Activated CD8-positive, alpha-beta T cell treated with anti-CD3 and anti-CD28 coated beads, Interleukin-2, amount 10 ng/mL, durations not matched to agents 7 days and 5 days (primary cell): Measurements from ENCODE around the gene NTSR1. TPM values are rescaled to one million over a fixed set of nuclear protein-coding genes. Genes with fewer than 3 reads are reported as not detected.
"Not testable (repeated sequence)": the region's sequence is repeated elsewhere in the genome, so short reads cannot be mapped to it uniquely, and the experiment has no call there.

Experiments used
- ATAC-seq: fragments of 150-1000 bp; cut with Tn5 transposase; one replicate; pipeline ENCODE4 v1.10.0; 2021; ENCODE audit warnings: moderate library complexity
- CTCF ChIA-PET: fragments of 350-600 bp; sonication (Branson Sonifier 250); formaldehyde crosslinking; loops from one replicate; lab custom pipeline; 2021; ENCODE audit warnings: antibody characterized with exemption; lab: Charles Lee
- POLR2A ChIA-PET: fragments of 350-600 bp; sonication (Branson Sonifier 250); formaldehyde crosslinking; loops from one replicate; lab custom pipeline; 2021; ENCODE audit warnings: antibody characterized with exemption; lab: Charles Lee
- DNase-seq: peaks from one replicate; pipeline ENCODE4 v3.0.0-alpha.2; 2020
- H3K27ac Mint-ChIP-seq: one replicate; pipeline ENCODE4 v1.8.0; 2021; ENCODE audit warnings: mild to moderate bottlenecking, mixed read lengths
- H3K27me3 Mint-ChIP-seq: one replicate; pipeline ENCODE4 v1.8.0; 2021; ENCODE audit warnings: low read depth, mixed read lengths
- H3K36me3 Mint-ChIP-seq: one replicate; pipeline ENCODE4 v1.8.0; 2021; ENCODE audit warnings: low read depth, mixed read lengths
- H3K4me1 Mint-ChIP-seq: one replicate; pipeline ENCODE4 v1.8.0; 2021; ENCODE audit warnings: low read depth, mixed read lengths
- H3K4me3 Mint-ChIP-seq: one replicate; pipeline ENCODE4 v1.8.0; 2021; ENCODE audit warnings: mild to moderate bottlenecking, mixed read lengths
- H3K9me3 Mint-ChIP-seq: one replicate; pipeline ENCODE4 v1.8.0; 2022; ENCODE audit warnings: mixed read lengths; ENCODE audit not compliant: insufficient read depth
- total RNA-seq, 2 experiments: library from RNA; stranded (reverse); gene quantifications; one replicate each; pipeline ENCODE4 v1.2.3, GENCODE V29; 2021

NTSR1 gene
- total RNA-seq, 2 experiments from 2014 or later: 0.13 to 0.21 TPM

- ATAC-seq: no peak
- no peak overlapping the region for H3K4me3 Mint-ChIP-seq
Measured at GRCh38 chr20:62675877-62676260, 32.8 kb upstream of the NTSR1 start.

GRCh38 chr20:62676976-62677375, 31.7 kb upstream of the NTSR1 start:
- H3K36me3 Mint-ChIP-seq: peaks cover 22% of the 10 kb centered on the region
- H3K4me1 Mint-ChIP-seq: peaks cover 27% of the 10 kb centered on the region
- ChIA-PET POLR2A (no interaction called here), CTCF (interaction anchor here (1.4 kb wide), 1 partner anchor 131 kb away, joined by 5 read pairs; no protein-coding TSS in a partner anchor)
- H3K27ac Mint-ChIP-seq: peak overlapping the region; percentile 50
- H3K9me3 Mint-ChIP-seq: peaks cover 7% of the 10 kb centered on the region
- ATAC-seq (no peak), DNase-seq (no peak)
- no peak overlapping the region for H3K4me3 Mint-ChIP-seq
- no peaks in the 10 kb centered on the region for H3K27me3 Mint-ChIP-seq

More at GRCh38 chr20:62675877-62676260, 32.8 kb upstream of the NTSR1 start:
- DNase-seq: no peak
- Mint-ChIP-seq H3K27me3 (no peaks in the 10 kb centered on the region), H3K4me1 (peaks cover 27% of the 10 kb centered on the region), H3K9me3 (peaks cover 7% of the 10 kb centered on the region), H3K27ac (no peak overlapping the region), H3K36me3 (peaks cover 31% of the 10 kb centered on the region)
- ChIA-PET CTCF (no interaction called here), POLR2A (no interaction called here)

- no peak for ATAC-seq
- H3K4me3 Mint-ChIP-seq: no peak overlapping the region
- peaks cover 15% of the 10 kb centered on the region for H3K36me3 Mint-ChIP-seq
- no peaks in the 10 kb centered on the region for H3K27me3 Mint-ChIP-seq
- peaks cover 7% of the 10 kb centered on the region for H3K9me3 Mint-ChIP-seq
- DNase-seq: no peak
- peaks cover 27% of the 10 kb centered on the region for H3K4me1 Mint-ChIP-seq
- ChIA-PET CTCF (interaction anchor here (1.4 kb wide), 1 partner anchor 130 kb away, joined by 5 read pairs; no protein-coding TSS in a partner anchor), POLR2A (no interaction called here)
- no peak overlapping the region for H3K27ac Mint-ChIP-seq
Measured at GRCh38 chr20:62677678-62678077, 31.0 kb upstream of the NTSR1 start.

- peak overlapping the region; percentile 30 for H3K27ac Mint-ChIP-seq
- H3K27me3 Mint-ChIP-seq: no peaks in the 10 kb centered on the region
- H3K9me3 Mint-ChIP-seq: peaks cover 7% of the 10 kb centered on the region
- CTCF ChIA-PET: interaction anchor here (0.8 to 1.4 kb wide), 3 partner anchors 62 to 129 kb away, joined by 3 to 6 read pairs (median 5); no protein-coding TSS in a partner anchor
- H3K36me3 Mint-ChIP-seq: peaks cover 11% of the 10 kb centered on the region
- peak; percentile 30 for DNase-seq
- ATAC-seq: peak; percentile 33
- peaks cover 27% of the 10 kb centered on the region for H3K4me1 Mint-ChIP-seq
- no peak overlapping the region for H3K4me3 Mint-ChIP-seq
- POLR2A ChIA-PET: interaction anchor here (0.7 to 1.1 kb wide), 2 partner anchors 7 to 10 kb away, joined by 3 to 7 read pairs; no protein-coding TSS in a partner anchor
Measured at GRCh38 chr20:62678553-62678952, 30.1 kb upstream of the NTSR1 start.

GRCh38 chr20:62679978-62680589, 28.6 kb upstream of the NTSR1 start:
- ATAC-seq (no peak), DNase-seq (no peak)
- Mint-ChIP-seq H3K4me1 (peaks cover 27% of the 10 kb centered on the region), H3K4me3 (no peak overlapping the region), H3K27me3 (no peaks in the 10 kb centered on the region), H3K27ac (no peak overlapping the region), H3K36me3 (peaks cover 7% of the 10 kb centered on the region), H3K9me3 (peaks cover 7% of the 10 kb centered on the region)
- ChIA-PET CTCF (interaction anchor here (1.4 kb wide), 1 partner anchor 112 kb away, joined by 6 read pairs; no protein-coding TSS in a partner anchor), POLR2A (no interaction called here)

- peaks cover 7% of the 10 kb centered on the region for H3K9me3 Mint-ChIP-seq
- no peak for ATAC-seq
- H3K4me1 Mint-ChIP-seq: peaks cover 25% of the 10 kb centered on the region
- no peak for DNase-seq
- no peak overlapping the region for H3K27ac Mint-ChIP-seq
- ChIA-PET POLR2A (no interaction called here), CTCF (no interaction called here)
- peaks cover 7% of the 10 kb centered on the region for H3K27me3 Mint-ChIP-seq
- H3K36me3 Mint-ChIP-seq: peaks cover 7% of the 10 kb centered on the region
- no peak overlapping the region for H3K4me3 Mint-ChIP-seq
Measured at GRCh38 chr20:62682912-62683517, 25.6 kb upstream of the NTSR1 start.

- not testable (repeated sequence) for ATAC-seq, H3K9me3 Mint-ChIP-seq
- H3K4me1 Mint-ChIP-seq: peaks cover 18% of the 10 kb centered on the region
Measured at GRCh38 chr20:62683660-62684322, 24.8 kb upstream of the NTSR1 start.

GRCh38 chr20:62684981-62685380, 23.7 kb upstream of the NTSR1 start:
- Mint-ChIP-seq H3K27me3 (peaks cover 7% of the 10 kb centered on the region), H3K4me1 (peaks cover 11% of the 10 kb centered on the region), H3K36me3 (peaks cover 4% of the 10 kb centered on the region), H3K9me3 (peaks cover 3% of the 10 kb centered on the region), H3K27ac (no peak overlapping the region), H3K4me3 (no peak overlapping the region)
- ChIA-PET POLR2A (no interaction called here), CTCF (interaction anchor here (1.4 kb wide), 1 partner anchor 107 kb away, joined by 7 read pairs; no protein-coding TSS in a partner anchor)
- ATAC-seq: no peak
- DNase-seq: no peak

More at GRCh38 chr20:62683660-62684322, 24.8 kb upstream of the NTSR1 start:
- H3K4me3 Mint-ChIP-seq, DNase-seq, H3K27ac Mint-ChIP-seq, POLR2A ChIA-PET, H3K36me3 Mint-ChIP-seq, H3K27me3 Mint-ChIP-seq, CTCF ChIA-PET: not testable (repeated sequence)

- peaks cover 7% of the 10 kb centered on the region for H3K27me3 Mint-ChIP-seq
- peak overlapping the region; percentile 15 for H3K27ac Mint-ChIP-seq
- H3K4me3 Mint-ChIP-seq: no peak overlapping the region
- ChIA-PET CTCF (interaction anchor here (0.8 to 1.4 kb wide), 6 partner anchors 9 to 108 kb away, joined by 3 to 7 read pairs (median 4); no protein-coding TSS in a partner anchor), POLR2A (interaction anchor here (0.6 to 1.1 kb wide), 2 partner anchors 8 to 34 kb away, joined by 3 read pairs; no protein-coding TSS in a partner anchor)
- no peaks in the 10 kb centered on the region for H3K9me3 Mint-ChIP-seq
- no peaks in the 10 kb centered on the region for H3K36me3 Mint-ChIP-seq
- H3K4me1 Mint-ChIP-seq: peaks cover 11% of the 10 kb centered on the region
- DNase-seq: peak; percentile 40
- peak; percentile 48 for ATAC-seq
Measured at GRCh38 chr20:62685781-62686555, 22.7 kb upstream of the NTSR1 start.

GRCh38 chr20:62686869-62687830, 21.5 kb upstream of the NTSR1 start:
- no peak overlapping the region for H3K27ac Mint-ChIP-seq
- POLR2A ChIA-PET: no interaction called here
- peaks cover 11% of the 10 kb centered on the region for H3K4me1 Mint-ChIP-seq
- no peaks in the 10 kb centered on the region for H3K36me3 Mint-ChIP-seq
- H3K27me3 Mint-ChIP-seq: peaks cover 7% of the 10 kb centered on the region
- ATAC-seq (no peak), DNase-seq (no peak)
- H3K9me3 Mint-ChIP-seq: no peaks in the 10 kb centered on the region
- H3K4me3 Mint-ChIP-seq: no peak overlapping the region
- CTCF ChIA-PET: interaction anchor here (0.8 to 1.2 kb wide), 2 partner anchors 7 to 102 kb away, joined by 4 to 5 read pairs; no protein-coding TSS in a partner anchor
